IPS-15b (cell line): Measurements from ENCODE around the gene TGFBR2.

ENCODE experiments used
- H3K27me3 ChIP-seq: one replicate; pipeline ENCODE4 v1.6.1; 2013; ENCODE audit warnings: low read length; ENCODE audit not compliant: control insufficient read depth, insufficient read depth
- H3K36me3 ChIP-seq: one replicate; pipeline ENCODE4 v1.6.1; 2013; ENCODE audit warnings: low read length; ENCODE audit not compliant: control insufficient read depth, insufficient read depth
- H3K4me1 ChIP-seq: one replicate; pipeline ENCODE4 v1.6.1; 2013; ENCODE audit warnings: mild to moderate bottlenecking, low read length; ENCODE audit not compliant: control insufficient read depth, insufficient read depth
- H3K4me3 ChIP-seq: one replicate; pipeline ENCODE4 v1.5.1; 2013; ENCODE audit warnings: low read depth, low read length
- H3K9ac ChIP-seq: one replicate; pipeline ENCODE4 v1.6.1; 2013; ENCODE audit warnings: low read depth, mild to moderate bottlenecking, low read length
- H3K9me3 ChIP-seq: one replicate; pipeline ENCODE4 v1.6.1; 2013; ENCODE audit warnings: mild to moderate bottlenecking, low read length; ENCODE audit not compliant: control insufficient read depth, insufficient read depth

TGFBR2 gene

GRCh38 chr3:30604558-30604957, 1.8 kb upstream of the TGFBR2 start:
- Histone ChIP-seq H3K9ac (no peak overlapping the region), H3K4me1 (peaks cover 8% of the 10 kb centered on the region), H3K36me3 (no peaks in the 10 kb centered on the region), H3K4me3 (no peak overlapping the region), H3K27me3 (peaks cover 16% of the 10 kb centered on the region), H3K9me3 (no peaks in the 10 kb centered on the region)

DNA sequence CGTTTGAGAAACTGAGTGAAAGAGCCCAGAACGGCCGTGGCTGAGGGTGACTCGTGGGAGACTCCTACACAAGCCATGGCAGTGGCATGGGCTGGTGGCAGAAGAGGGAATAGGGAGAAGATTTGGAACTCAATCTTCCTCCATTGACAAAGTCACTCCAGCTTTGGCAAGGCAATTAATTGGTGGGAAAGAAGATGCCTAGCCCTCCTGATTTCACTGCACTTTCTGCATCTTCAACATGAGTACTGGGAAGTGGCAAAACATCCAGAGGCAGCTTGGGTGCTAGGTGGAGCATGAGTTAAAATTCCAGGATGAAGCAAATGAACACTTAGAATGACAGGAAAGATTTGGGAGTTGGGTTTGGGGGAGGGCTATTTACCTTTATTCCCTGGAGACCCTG, 1.4 kb upstream of the TGFBR2 start:
- H3K27me3 ChIP-seq, result peaks cover 16% of the 10 kb centered on the region

DNA sequence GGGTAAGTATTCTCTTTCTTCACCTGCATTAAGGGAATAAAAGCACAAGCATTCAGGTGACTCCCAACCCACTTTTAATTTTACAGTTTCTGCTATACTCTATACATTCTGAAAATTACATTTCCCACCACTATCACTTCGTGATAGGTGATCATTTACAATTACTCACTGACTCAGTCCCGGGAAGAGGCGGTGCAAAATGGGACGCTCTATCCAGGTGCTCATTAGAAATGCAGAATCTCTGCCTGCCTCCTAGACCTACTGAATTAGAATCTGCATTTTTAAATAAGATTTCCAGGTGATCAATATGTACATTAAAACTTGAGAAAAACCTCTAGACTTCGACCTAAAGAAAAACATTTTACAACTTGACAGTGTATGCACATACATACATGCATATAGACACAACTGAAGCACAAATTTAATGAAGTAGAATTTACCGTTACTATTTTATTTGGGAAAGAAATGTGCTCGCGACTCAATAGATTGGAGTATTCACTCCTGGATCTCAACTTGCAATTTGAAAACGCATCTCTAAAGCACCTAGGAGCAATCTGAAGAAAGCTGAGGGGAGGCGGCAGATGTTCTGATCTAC, 598 bp upstream of the TGFBR2 start:
- peaks cover 16% of the 10 kb centered on the region for H3K27me3 ChIP-seq
- no peaks in the 10 kb centered on the region for H3K36me3 ChIP-seq
- H3K9ac ChIP-seq, result peak overlapping the region; percentile 56
- H3K9me3 ChIP-seq, result no peaks in the 10 kb centered on the region
- peaks cover 8% of the 10 kb centered on the region for H3K4me1 ChIP-seq
- H3K4me3 ChIP-seq, result peak overlapping the region; percentile 76

More for the DNA sequence above, 1.4 kb upstream of the TGFBR2 start:
- Histone ChIP-seq H3K9me3 (no peaks in the 10 kb centered on the region), H3K4me1 (peaks cover 8% of the 10 kb centered on the region), H3K36me3 (no peaks in the 10 kb centered on the region), H3K9ac (no peak overlapping the region), H3K4me3 (no peak overlapping the region)

DNA sequence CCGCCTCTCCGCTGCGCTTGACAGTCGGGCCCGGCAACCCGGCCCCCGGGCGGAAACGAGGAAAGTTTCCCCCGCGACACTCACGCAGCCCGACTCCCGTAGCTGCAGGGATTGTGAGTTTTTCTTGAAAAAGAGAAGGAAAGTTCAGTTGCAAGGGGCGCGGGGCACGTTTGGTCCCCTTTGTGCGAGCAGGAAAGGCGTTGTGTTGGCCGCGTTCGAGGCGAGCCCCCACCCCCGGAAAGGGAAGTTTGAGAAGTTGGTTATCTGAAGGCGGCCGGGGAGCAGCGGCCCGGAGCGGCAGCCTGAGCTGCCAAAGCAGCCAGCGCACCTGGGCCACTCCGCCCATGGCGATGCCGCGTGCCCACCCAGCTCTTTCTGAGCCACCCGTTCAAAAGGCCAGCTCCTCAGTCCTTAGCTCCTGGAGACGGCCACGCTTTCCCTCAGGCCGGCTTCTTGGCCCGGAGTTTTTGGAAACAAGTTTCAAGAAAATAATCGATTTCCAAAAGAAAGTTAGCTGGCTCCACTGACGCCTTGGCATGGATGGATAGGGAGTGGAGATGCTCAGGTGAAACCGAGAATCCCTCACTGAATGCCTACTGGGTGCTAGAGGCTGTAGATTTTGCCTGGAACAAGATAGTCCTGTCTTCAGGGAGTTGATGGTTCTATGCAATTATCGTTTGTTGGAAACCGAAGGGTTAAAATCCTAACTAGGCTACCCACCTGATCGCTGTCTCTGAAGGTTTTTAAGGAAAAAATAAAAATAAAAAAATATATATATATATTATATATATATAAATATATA, 832 bp downstream of the TGFBR2 start:
- peak overlapping the region; percentile 76 for H3K4me3 ChIP-seq
- H3K4me1 ChIP-seq, result peaks cover 8% of the 10 kb centered on the region
- H3K9ac ChIP-seq, result peak overlapping the region; percentile 61
- peaks cover 16% of the 10 kb centered on the region for H3K27me3 ChIP-seq
- H3K9me3 ChIP-seq, result no peaks in the 10 kb centered on the region
- no peaks in the 10 kb centered on the region for H3K36me3 ChIP-seq

- Histone ChIP-seq H3K4me1 (peaks cover 8% of the 10 kb centered on the region), H3K4me3 (no peak overlapping the region), H3K27me3 (peaks cover 16% of the 10 kb centered on the region), H3K36me3 (no peaks in the 10 kb centered on the region), H3K9me3 (no peaks in the 10 kb centered on the region), H3K9ac (no peak overlapping the region)
These were observed 2.2 kb downstream of the TGFBR2 start for GRCh38 chr3:30608598-30608947.

DNA sequence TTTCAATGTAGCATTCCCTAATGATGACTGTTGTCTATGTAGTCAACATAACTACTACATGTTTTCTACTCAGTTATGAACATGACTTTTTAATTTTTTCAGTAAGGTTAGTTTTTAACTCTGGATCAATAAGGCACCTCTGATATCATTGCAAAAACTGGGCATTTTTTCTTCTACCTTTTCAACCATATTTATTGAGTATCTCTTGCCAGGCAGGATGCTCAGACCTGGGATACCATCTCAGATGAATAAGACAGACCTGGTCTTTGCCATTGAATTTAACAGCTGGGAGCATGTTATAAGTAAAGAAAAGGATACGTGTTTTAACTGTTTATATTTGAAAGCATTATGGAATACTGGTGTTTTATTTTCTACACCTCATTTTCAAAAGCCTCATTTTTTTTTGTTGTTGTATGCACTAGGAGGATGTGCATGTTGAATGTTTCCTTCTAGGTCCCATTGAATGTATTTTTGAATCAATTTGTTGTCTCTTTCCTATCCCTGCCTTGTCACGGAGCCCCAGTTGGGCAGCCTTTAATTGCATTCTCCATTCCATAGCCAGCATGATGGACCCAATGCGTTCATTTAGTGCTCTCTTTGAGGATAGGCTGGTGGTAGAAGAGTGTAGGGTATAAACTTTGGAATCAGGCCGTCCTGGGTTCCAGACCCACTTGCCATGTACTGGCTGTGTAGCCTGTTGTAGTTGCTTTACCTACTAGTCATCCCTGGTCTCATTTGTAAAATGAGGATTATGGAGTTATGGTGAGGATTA, 3.7 kb downstream of the TGFBR2 start:
- peaks cover 9% of the 10 kb centered on the region for H3K27me3 ChIP-seq
- H3K4me1 ChIP-seq, result peaks cover 8% of the 10 kb centered on the region
- no peak overlapping the region for H3K9ac ChIP-seq
- no peak overlapping the region for H3K4me3 ChIP-seq
- H3K9me3 ChIP-seq, result no peaks in the 10 kb centered on the region
- H3K36me3 ChIP-seq, result no peaks in the 10 kb centered on the region

DNA sequence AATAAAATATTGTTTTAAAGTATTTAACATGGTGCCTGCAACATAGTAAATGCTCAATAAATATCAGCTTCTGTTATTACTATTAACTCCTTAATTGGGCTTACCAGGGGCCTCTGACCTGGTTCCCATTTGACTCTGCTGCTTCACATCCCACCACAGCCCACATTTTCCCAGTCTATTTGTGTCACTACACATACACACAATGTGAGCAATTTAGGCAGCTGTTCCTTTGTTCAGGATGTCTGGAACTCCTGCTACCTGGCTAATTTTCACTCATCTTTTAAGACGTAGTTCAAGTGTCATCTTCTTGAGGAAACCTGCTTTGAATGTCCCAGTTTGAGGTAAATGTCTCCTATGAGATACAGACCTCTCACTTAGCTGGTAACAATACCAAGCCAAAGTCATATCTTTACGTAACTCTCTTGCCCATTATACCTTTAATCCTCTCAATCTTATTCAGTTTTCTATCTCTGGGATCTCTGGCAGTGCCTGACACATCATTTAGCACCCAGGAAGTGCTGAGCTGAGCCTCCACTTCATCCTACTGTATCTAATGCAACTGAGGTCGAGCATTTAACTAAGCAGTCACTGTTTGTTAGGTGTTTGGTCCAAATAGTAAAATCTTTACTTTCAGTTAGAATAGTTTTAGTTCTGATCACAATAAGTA, 4.4 kb downstream of the TGFBR2 start:
- Histone ChIP-seq H3K36me3 (no peaks in the 10 kb centered on the region), H3K4me3 (no peak overlapping the region), H3K9me3 (no peaks in the 10 kb centered on the region), H3K9ac (no peak overlapping the region), H3K27me3 (peaks cover 2% of the 10 kb centered on the region), H3K4me1 (peaks cover 2% of the 10 kb centered on the region)

DNA sequence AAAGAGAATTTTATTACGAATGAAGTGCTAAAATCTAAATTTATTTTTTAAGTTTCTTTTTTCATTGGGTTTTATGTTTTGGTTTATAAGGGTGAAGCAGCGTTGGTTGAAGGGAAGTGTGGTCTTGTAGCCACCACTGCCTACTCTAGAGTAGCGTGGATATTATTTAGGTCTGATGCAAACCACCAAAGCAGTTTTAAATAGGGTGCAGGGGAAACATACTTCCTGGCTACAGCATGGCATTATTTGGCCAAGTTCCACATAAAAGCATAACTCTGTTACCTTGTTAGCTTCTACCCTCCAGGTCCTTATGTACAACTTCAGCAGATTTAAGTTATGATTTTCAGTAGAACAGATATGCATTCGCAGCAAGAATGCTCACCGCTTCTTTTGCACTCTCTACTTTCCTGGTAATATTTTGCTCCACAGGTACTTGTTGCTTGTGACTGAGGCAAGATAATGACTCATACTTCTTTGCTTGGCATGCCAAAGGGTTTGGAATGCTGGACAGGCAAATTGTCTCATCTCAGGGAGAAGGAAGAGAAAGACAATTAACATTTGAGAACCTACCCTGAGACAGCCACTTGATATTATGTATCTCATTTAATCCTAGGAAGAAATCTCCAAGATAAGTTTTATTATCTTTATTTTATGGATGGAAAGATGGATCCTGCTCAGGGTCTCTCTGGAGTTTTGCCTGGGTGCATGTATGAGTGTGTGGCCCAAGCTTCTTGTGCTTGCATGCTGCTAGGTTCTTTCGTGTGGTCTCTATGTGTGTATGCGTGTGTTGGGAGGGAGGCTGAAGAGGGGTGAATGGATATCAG, 5.4 kb downstream of the TGFBR2 start:
- Histone ChIP-seq H3K27me3 (no peaks in the 10 kb centered on the region), H3K9ac (no peak overlapping the region), H3K9me3 (no peaks in the 10 kb centered on the region), H3K4me1 (no peaks in the 10 kb centered on the region), H3K36me3 (no peaks in the 10 kb centered on the region), H3K4me3 (no peak overlapping the region)

GRCh38 chr3:30612437-30613132, 6.2 kb downstream of the TGFBR2 start:
- Histone ChIP-seq H3K9me3 (no peaks in the 10 kb centered on the region), H3K36me3 (no peaks in the 10 kb centered on the region), H3K4me3 (no peak overlapping the region), H3K9ac (no peak overlapping the region), H3K4me1 (no peaks in the 10 kb centered on the region), H3K27me3 (no peaks in the 10 kb centered on the region)

GRCh38 chr3:30613133-30613825, 6.9 kb downstream of the TGFBR2 start:
- Histone ChIP-seq H3K4me3 (no peak overlapping the region), H3K9me3 (no peaks in the 10 kb centered on the region), H3K27me3 (no peaks in the 10 kb centered on the region), H3K36me3 (no peaks in the 10 kb centered on the region), H3K4me1 (no peaks in the 10 kb centered on the region), H3K9ac (no peak overlapping the region)
